ENCODE results near the gene HOXA10.

The HOXA10 gene

DNA sequence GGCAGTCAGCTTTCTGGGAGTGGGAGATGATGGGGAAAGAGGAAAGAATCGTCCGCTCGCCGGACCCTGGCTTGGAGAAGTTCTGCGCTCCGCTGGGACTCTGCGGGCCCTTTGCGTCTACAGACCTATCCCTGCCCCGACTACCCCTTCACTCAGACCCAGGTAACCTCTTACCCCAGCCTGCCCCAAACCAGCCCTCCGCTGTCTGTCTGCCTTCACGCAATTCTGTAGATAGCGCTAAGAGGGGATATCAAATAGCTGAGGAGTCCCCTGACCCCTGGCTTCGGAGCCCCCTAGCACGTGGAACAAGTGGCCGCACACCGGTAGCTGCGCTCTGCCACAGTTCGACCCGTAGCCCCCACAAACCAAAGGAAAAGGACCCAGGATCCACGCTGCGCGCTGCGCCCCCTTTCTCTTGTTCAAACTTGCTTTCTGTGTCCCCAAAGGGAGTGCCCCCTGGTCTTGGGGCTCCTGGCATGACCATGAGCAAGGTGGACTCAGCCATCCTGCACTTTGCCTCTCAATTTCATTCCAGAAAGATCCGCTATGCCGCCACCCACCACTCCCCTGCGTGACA is 50.6 kb downstream of the HOXA10 start:
- no peaks in the 10 kb centered on the region; the same call in 1 of the 2 replicates for H3K27me3 ChIP-seq (ENCODE audit: low read depth, low read length)
- no peaks in the 10 kb centered on the region for H3K9me3 ChIP-seq (ENCODE audit: insufficient read depth, low read length)
- H3K79me2 ChIP-seq (ENCODE audit: low read length) = no peaks in the 10 kb centered on the region
- no peak overlapping the region for H2AFZ ChIP-seq (ENCODE audit: low read depth, low read length)
- TF ChIP-seq EZH2phosphoT487 (IDR thresholded peaks at IDR 0.05; ENCODE audit: low read depth) = no peak
- TF ChIP-seq, protein P1, sequence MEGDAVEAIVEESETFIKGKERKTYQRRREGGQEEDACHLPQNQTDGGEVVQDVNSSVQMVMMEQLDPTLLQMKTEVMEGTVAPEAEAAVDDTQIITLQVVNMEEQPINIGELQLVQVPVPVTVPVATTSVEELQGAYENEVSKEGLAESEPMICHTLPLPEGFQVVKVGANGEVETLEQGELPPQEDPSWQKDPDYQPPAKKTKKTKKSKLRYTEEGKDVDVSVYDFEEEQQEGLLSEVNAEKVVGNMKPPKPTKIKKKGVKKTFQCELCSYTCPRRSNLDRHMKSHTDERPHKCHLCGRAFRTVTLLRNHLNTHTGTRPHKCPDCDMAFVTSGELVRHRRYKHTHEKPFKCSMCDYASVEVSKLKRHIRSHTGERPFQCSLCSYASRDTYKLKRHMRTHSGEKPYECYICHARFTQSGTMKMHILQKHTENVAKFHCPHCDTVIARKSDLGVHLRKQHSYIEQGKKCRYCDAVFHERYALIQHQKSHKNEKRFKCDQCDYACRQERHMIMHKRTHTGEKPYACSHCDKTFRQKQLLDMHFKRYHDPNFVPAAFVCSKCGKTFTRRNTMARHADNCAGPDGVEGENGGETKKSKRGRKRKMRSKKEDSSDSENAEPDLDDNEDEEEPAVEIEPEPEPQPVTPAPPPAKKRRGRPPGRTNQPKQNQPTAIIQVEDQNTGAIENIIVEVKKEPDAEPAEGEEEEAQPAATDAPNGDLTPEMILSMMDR (IDR thresholded peaks at IDR 0.05; ENCODE audit: low read depth, low read length) = no peak
- H3K4me3 ChIP-seq (ENCODE audit: low read length) = no peak overlapping the region
- H3K27ac ChIP-seq (ENCODE audit: low read length) = no peak overlapping the region
- H3K4me1 ChIP-seq (ENCODE audit: low read length) = no peaks in the 10 kb centered on the region
- no peak overlapping the region for H3K4me2 ChIP-seq (ENCODE audit: low read length)
- no peak overlapping the region for H3K9ac ChIP-seq (ENCODE audit: low read length)
- H3K36me3 ChIP-seq (replicated peaks; ENCODE audit: low read depth, low read length) = no peaks in the 10 kb centered on the region
- no peaks in the 10 kb centered on the region for H4K20me1 ChIP-seq (ENCODE audit: insufficient read depth, low read length)

DNA sequence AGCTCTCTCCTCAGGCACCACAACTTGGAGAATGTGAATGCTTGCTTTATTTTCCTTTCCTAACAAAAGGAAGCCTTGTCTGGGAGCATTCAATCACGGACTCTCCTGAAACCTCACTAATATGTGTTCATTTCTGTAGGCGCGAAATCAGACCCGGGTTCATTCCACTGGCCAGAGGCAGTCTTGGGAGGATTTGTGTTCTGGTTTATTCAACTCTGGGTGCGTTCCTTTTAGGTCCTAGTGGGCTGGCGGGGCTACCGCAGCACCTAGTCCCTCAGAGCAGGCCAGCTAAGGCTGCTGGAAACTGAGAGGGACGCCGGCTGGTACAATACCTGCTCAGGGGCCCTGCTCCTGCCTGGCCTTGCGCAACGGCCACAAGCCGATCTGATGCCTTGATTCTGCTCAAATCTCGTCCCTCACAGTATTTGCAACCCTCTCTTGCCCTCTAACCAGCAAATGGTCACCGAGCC is 51.1 kb downstream of the HOXA10 start:
- H3K4me3 ChIP-seq (ENCODE audit: low read length) = no peak overlapping the region
- no peak overlapping the region for H3K27ac ChIP-seq (ENCODE audit: low read length)
- no peaks in the 10 kb centered on the region; the same call in 1 of the 2 replicates for H3K27me3 ChIP-seq (ENCODE audit: low read depth, low read length)

DNA sequence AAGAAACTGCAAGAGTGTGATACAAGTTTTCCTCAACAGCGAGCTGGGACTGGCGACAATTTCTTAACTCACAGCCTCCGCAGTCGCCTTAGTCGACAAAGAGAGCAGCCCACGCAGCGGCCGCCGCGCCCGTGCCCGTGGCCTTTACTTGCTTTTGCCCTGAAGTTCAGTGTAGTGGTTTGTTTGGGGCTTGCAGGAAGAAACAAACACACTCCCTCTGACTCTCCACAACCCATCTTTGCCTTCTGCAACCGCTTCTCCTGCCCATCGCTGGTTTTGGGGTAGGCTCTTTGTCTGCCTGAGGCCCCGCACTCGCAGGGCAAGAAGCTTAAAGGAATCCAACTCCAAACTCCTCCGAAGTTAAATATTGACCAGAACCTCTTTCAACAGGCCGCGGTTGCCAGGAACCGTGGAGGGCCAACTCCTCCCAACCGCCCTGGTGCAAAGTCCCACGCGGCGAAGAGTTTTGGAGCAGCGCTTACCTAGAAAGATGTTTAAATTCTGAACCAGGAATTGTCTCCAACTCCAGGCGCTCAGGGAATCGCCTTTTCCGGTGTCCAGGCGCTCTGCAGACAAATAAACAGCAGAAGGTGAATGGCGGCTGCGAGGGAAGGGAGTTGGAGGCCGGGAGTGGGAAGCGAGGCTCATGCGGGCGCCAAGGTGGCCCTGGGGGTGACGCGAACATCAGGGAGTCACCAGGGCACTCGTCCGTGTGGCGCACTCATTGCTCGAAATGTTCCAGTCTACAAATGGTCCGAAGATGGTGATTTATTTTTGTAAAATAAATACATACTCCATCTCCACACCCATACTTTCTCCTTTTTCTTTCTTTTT is 51.8 kb downstream of the HOXA10 start:
- Histone ChIP-seq H3K79me2 (ENCODE audit: low read length) (no peaks in the 10 kb centered on the region), H3K27ac (ENCODE audit: low read length) (no peak overlapping the region), H3K4me1 (ENCODE audit: low read length) (no peaks in the 10 kb centered on the region), H4K20me1 (ENCODE audit: insufficient read depth, low read length) (no peaks in the 10 kb centered on the region), H3K4me2 (ENCODE audit: low read length) (no peak overlapping the region), H3K36me3 (replicated peaks; ENCODE audit: low read depth, low read length) (no peaks in the 10 kb centered on the region), H3K9me3 (ENCODE audit: insufficient read depth, low read length) (no peaks in the 10 kb centered on the region), H3K9ac (ENCODE audit: low read length) (no peak overlapping the region), H3K4me3 (ENCODE audit: low read length) (no peak overlapping the region), H2AFZ (ENCODE audit: low read depth, low read length) (no peak overlapping the region), H3K27me3 (ENCODE audit: low read depth, low read length) (no peaks in the 10 kb centered on the region; the same call in 1 of the 2 replicates)
- TF ChIP-seq EZH2phosphoT487 (IDR thresholded peaks at IDR 0.05; ENCODE audit: low read depth) = no peak
- TF ChIP-seq, protein P1 (IDR thresholded peaks at IDR 0.05; ENCODE audit: low read depth, low read length) = no peak

More for the DNA sequence above, 51.1 kb downstream of the HOXA10 start:
- TF ChIP-seq EZH2phosphoT487 (IDR thresholded peaks at IDR 0.05; ENCODE audit: low read depth) = no peak
- TF ChIP-seq, protein P1 (IDR thresholded peaks at IDR 0.05; ENCODE audit: low read depth, low read length) = no peak
- Histone ChIP-seq H3K4me1 (ENCODE audit: low read length) (no peaks in the 10 kb centered on the region), H2AFZ (ENCODE audit: low read depth, low read length) (no peak overlapping the region), H4K20me1 (ENCODE audit: insufficient read depth, low read length) (no peaks in the 10 kb centered on the region), H3K36me3 (replicated peaks; ENCODE audit: low read depth, low read length) (no peaks in the 10 kb centered on the region), H3K9me3 (ENCODE audit: insufficient read depth, low read length) (no peaks in the 10 kb centered on the region), H3K79me2 (ENCODE audit: low read length) (no peaks in the 10 kb centered on the region), H3K4me2 (ENCODE audit: low read length) (no peak overlapping the region), H3K9ac (ENCODE audit: low read length) (no peak overlapping the region)

DNA sequence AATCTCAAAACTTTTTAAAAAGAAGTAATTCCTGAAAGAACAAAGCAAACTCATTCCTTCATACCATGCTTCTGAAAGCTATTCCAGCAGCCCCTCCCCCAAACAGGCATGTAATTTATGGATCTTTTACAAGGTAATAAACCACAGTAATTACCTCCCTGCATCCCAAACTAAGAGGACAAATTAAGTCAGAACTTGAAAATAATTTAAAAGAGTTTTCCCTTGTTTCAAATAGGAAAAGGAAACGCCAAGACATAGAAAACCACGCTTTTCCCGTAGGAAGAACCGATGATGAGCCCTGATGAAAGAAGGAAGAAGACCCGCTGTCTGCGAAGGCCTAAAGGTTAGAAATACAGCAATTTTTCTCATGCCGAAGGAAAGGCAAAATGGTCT is 52.4 kb downstream of the HOXA10 start:
- no peaks in the 10 kb centered on the region for H3K27me3 ChIP-seq (ENCODE audit: low read depth, low read length)
- TF ChIP-seq, protein P1 (IDR thresholded peaks at IDR 0.05; ENCODE audit: low read depth, low read length) = no peak
- TF ChIP-seq EZH2phosphoT487 (IDR thresholded peaks at IDR 0.05; ENCODE audit: low read depth) = no peak
- no peaks in the 10 kb centered on the region for H3K9me3 ChIP-seq (ENCODE audit: insufficient read depth, low read length)
- no peak overlapping the region for H3K27ac ChIP-seq (ENCODE audit: low read length)
- no peak overlapping the region for H3K4me2 ChIP-seq (ENCODE audit: low read length)
- no peaks in the 10 kb centered on the region for H3K4me1 ChIP-seq (ENCODE audit: low read length)
- H3K79me2 ChIP-seq (ENCODE audit: low read length) = no peaks in the 10 kb centered on the region
- no peak overlapping the region for H3K9ac ChIP-seq (ENCODE audit: low read length)
- no peak overlapping the region for H3K4me3 ChIP-seq (ENCODE audit: low read length)
- no peaks in the 10 kb centered on the region for H3K36me3 ChIP-seq (replicated peaks; ENCODE audit: low read depth, low read length)
- H4K20me1 ChIP-seq (ENCODE audit: insufficient read depth, low read length) = no peaks in the 10 kb centered on the region
- H2AFZ ChIP-seq (ENCODE audit: low read depth, low read length) = no peak overlapping the region
